Activated CD8-positive, alpha-beta T cell treated with anti-CD3 and anti-CD28 coated beads, Interleukin-2, amount 10 ng/mL, durations not matched to agents 7 days and 5 days (primary cell): ENCODE results near the gene PDXP. TPM values are rescaled to one million over a fixed set of nuclear protein-coding genes. Genes with fewer than 3 reads are reported as not detected.
"Not testable (repeated sequence)": the region's sequence is repeated elsewhere in the genome, so short reads cannot be mapped to it uniquely, and the experiment has no call there.

Experiments
- ATAC-seq: fragments of 150-1000 bp; cut with Tn5 transposase; one replicate; pipeline ENCODE4 v1.10.0; 2021; ENCODE audit warnings: moderate library complexity
- CTCF ChIA-PET: fragments of 350-600 bp; sonication (Branson Sonifier 250); formaldehyde crosslinking; loops from one replicate; lab custom pipeline; 2021; ENCODE audit warnings: antibody characterized with exemption; lab: Charles Lee
- POLR2A ChIA-PET: fragments of 350-600 bp; sonication (Branson Sonifier 250); formaldehyde crosslinking; loops from one replicate; lab custom pipeline; 2021; ENCODE audit warnings: antibody characterized with exemption; lab: Charles Lee
- DNase-seq: peaks from one replicate; pipeline ENCODE4 v3.0.0-alpha.2; 2020
- H3K27ac Mint-ChIP-seq: one replicate; pipeline ENCODE4 v1.8.0; 2021; ENCODE audit warnings: mild to moderate bottlenecking, mixed read lengths
- H3K27me3 Mint-ChIP-seq: one replicate; pipeline ENCODE4 v1.8.0; 2021; ENCODE audit warnings: low read depth, mixed read lengths
- H3K36me3 Mint-ChIP-seq: one replicate; pipeline ENCODE4 v1.8.0; 2021; ENCODE audit warnings: low read depth, mixed read lengths
- H3K4me1 Mint-ChIP-seq: one replicate; pipeline ENCODE4 v1.8.0; 2021; ENCODE audit warnings: low read depth, mixed read lengths
- H3K4me3 Mint-ChIP-seq: one replicate; pipeline ENCODE4 v1.8.0; 2021; ENCODE audit warnings: mild to moderate bottlenecking, mixed read lengths
- H3K9me3 Mint-ChIP-seq: one replicate; pipeline ENCODE4 v1.8.0; 2022; ENCODE audit warnings: mixed read lengths; ENCODE audit not compliant: insufficient read depth
- total RNA-seq, 2 experiments: library from RNA; stranded (reverse); gene quantifications; one replicate each; pipeline ENCODE4 v1.2.3, GENCODE V29; 2021

The PDXP gene
- total RNA-seq, 2 experiments from 2014 or later, result 31.5 to 33.5 TPM

- peaks cover 21% of the 10 kb centered on the region for H3K4me1 Mint-ChIP-seq
- DNase-seq, result no peak
- H3K4me3 Mint-ChIP-seq, result no peak overlapping the region
- CTCF ChIA-PET, result interaction anchor here (1.1 to 1.7 kb wide), 2 partner anchors 11 to 34 kb away, joined by 3 to 5 read pairs; no protein-coding TSS in a partner anchor
- no peaks in the 10 kb centered on the region for H3K9me3 Mint-ChIP-seq
- H3K27ac Mint-ChIP-seq, result no peak overlapping the region
- ATAC-seq, result no peak
- POLR2A ChIA-PET, result interaction anchor here (1.3 kb wide), 1 partner anchor 15 kb away, joined by 3 read pairs; no protein-coding TSS in a partner anchor
- H3K27me3 Mint-ChIP-seq, result no peaks in the 10 kb centered on the region
- peaks cover 75% of the 10 kb centered on the region for H3K36me3 Mint-ChIP-seq
These were observed 10.6 kb upstream of the PDXP start for GRCh38 chr22:37647928-37648327.

DNA sequence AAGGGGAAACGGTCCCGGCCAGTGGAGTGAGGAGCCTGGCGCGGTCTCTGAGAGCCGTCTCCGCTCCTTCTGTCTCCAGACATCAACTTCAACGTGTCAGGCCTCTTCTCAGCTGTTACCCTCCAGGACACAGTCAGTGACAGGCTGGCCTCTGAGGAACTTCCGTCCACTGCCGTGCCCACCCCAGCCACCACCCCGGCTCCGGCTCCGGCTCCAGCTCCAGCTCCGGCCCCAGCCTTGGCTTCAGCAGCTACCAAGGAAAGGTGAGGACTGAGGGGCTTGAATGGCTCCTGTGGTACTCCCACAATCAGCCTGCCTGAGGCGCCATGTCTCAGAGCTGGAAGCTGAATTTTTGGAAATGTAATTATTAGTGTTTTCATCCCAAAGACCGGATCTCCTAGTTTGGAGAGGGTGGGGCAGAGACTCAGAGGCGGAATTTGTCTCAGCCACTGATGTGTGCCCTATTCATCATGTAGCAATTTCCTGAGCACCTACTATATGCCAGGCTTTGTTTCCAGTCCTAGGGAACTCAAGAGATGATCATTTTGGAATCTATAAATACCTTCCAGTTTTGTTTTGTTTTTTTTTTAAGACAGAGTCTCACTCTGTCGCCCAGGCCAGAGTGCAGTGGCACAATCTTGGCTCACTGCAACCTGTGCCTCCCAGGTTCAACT lies 7.9 kb upstream of the PDXP start:
- Mint-ChIP-seq H3K4me3 (no peak overlapping the region), H3K4me1 (peaks cover 4% of the 10 kb centered on the region), H3K27me3 (no peaks in the 10 kb centered on the region), H3K36me3 (peaks cover 63% of the 10 kb centered on the region), H3K9me3 (no peaks in the 10 kb centered on the region), H3K27ac (no peak overlapping the region)
- POLR2A ChIA-PET, result no interaction called here
- ATAC-seq (no peak), DNase-seq (no peak)
- CTCF ChIA-PET, result interaction anchor here (0.9 to 2.8 kb wide), 3 partner anchors 8 to 31 kb away, joined by 3 to 12 read pairs (median 7); no protein-coding TSS in a partner anchor

- no peak for DNase-seq
- no peak for ATAC-seq
- ChIA-PET POLR2A (interaction anchor here (0.6 to 1.5 kb wide), 2 partner anchors 9 to 12 kb away, joined by 3 read pairs; no protein-coding TSS in a partner anchor), CTCF (interaction anchor here (1.0 kb wide), 2 partner anchors 13 to 47 kb away, joined by 3 read pairs; no protein-coding TSS in a partner anchor)
- Mint-ChIP-seq H3K9me3 (no peaks in the 10 kb centered on the region), H3K4me3 (no peak overlapping the region), H3K27me3 (no peaks in the 10 kb centered on the region), H3K27ac (peak overlapping the region; percentile 60), H3K36me3 (peaks cover 43% of the 10 kb centered on the region), H3K4me1 (peaks cover 10% of the 10 kb centered on the region)
These were observed 3.8 kb upstream of the PDXP start for GRCh38 chr22:37654563-37655251.

- Mint-ChIP-seq H3K36me3 (peaks cover 38% of the 10 kb centered on the region), H3K27me3 (no peaks in the 10 kb centered on the region), H3K4me3 (no peak overlapping the region), H3K27ac (no peak overlapping the region), H3K9me3 (no peaks in the 10 kb centered on the region), H3K4me1 (peaks cover 15% of the 10 kb centered on the region)
- POLR2A ChIA-PET, result interaction anchor here (0.6 to 1.5 kb wide), 2 partner anchors 9 to 12 kb away, joined by 3 read pairs; no protein-coding TSS in a partner anchor
- DNase-seq (no peak), ATAC-seq (no peak)
- CTCF ChIA-PET, result interaction anchor here (1.0 kb wide), 2 partner anchors 13 to 48 kb away, joined by 3 read pairs; no protein-coding TSS in a partner anchor
These were observed 3.3 kb upstream of the PDXP start for GRCh38 chr22:37655252-37655563.

DNA sequence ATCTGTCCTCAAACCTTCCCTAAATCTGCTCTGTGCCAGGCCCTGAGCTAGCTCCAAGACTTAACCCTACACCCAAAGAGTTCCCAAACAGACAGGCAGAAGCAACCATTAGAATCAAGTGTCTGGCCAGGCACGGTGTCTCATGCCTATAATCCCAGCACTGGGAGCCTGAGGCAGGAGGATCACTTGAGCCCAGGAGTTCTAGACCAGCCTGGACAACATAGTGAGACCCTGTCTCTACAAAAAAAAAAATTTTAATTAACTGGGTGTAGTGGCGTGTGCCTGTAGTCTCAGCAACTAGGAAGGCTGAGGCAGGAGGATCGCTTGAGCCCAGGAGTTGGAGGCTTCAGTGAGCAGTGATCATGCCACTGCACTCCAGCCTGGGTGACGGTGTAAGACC lies 1.9 kb upstream of the PDXP start:
- not testable (repeated sequence) for ATAC-seq, H3K27me3 Mint-ChIP-seq, DNase-seq, H3K9me3 Mint-ChIP-seq, H3K4me3 Mint-ChIP-seq
- POLR2A ChIA-PET, result interaction anchor here (0.7 to 2.9 kb wide), 3 partner anchors 8 to 19 kb away, joined by 3 to 19 read pairs (median 3); partner anchors contain the start of gene LGALS1
- Mint-ChIP-seq H3K4me1 (peaks cover 28% of the 10 kb centered on the region), H3K27ac (peak overlapping the region; percentile 73), H3K36me3 (peaks cover 33% of the 10 kb centered on the region)
- CTCF ChIA-PET, result interaction anchor here (4.3 to 9.5 kb wide), 3 partner anchors 17 to 49 kb away, joined by 23 to 241 read pairs (median 201); partner anchors contain the start of genes GGA1, LGALS1 and SH3BP1

DNA sequence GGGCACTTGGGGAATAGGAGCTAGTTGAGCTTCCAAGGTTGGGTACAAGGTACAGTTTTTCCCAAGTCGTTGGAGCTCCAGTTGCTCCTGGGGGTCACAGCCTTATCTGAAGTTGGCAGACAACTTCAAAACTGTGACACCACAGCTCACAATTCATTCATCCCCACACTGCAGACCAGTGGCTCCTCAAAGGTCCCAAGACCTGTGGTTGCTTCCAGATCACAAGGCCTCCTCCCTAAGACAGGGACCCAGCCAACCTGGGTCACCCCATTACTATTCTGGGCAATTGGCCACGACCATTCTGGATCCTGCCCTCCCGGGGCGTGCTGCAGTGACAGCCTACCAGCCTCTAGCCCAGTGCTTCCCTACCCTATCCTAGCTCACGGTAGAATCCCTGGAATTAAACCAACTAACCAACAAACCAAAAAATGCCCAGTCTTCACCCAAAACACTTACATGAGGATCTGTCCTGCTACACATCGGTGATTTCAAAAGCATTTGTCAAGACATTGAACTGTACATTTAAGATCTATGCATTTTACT lies 862 bp upstream of the PDXP start:
- ChIA-PET POLR2A (interaction anchor here (0.8 to 2.9 kb wide), 12 partner anchors 14 to 49 kb away, joined by 3 to 21 read pairs (median 6); partner anchors contain the start of genes GGA1, LGALS1 and SH3BP1), CTCF (interaction anchor here (0.8 to 9.5 kb wide), 14 partner anchors 12 to 415 kb away, joined by 3 to 241 read pairs (median 8); partner anchors contain the start of genes GGA1, LGALS1, NOL12 and SH3BP1)
- Mint-ChIP-seq H3K27me3 (no peaks in the 10 kb centered on the region), H3K36me3 (peaks cover 34% of the 10 kb centered on the region), H3K4me3 (peak overlapping the region; percentile 78), H3K9me3 (no peaks in the 10 kb centered on the region), H3K27ac (peak overlapping the region; percentile 87), H3K4me1 (peaks cover 36% of the 10 kb centered on the region)
- ATAC-seq (no peak), DNase-seq (no peak)

DNA sequence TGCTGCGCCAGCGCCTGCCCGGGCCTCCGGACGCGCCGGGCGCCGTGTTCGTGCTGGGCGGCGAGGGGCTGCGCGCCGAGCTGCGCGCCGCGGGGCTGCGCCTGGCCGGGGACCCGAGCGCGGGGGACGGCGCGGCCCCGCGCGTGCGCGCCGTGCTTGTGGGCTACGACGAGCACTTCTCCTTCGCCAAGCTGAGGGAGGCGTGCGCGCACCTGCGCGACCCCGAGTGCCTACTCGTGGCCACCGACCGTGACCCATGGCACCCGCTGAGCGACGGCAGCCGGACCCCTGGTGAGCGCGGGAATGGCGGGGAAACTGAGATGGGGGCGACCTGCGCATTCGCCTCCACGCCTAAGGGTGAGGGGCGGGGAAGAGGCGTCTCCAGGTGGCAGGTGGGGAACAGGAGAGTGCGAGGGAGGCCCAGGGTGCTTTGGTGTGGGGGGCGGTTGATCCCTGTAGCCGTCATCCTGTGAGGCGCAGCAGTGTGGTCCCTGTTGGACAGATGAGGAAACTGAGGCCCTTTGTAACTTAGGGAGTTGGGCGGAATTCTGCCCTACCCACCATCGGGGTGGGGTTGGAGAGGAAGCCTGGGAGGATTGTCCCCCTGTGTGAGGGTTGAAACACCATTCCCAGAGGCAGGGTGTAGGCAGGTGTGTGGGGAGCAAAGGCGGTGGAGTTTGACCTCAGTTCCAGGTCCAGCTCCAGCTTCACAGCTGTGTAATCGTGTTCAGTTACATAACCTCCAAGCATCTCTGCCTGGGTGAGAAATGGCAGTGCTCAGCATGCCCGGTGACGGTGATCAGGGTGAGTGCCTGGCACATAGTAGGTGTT lies 758 bp downstream of the PDXP start:
- CTCF ChIA-PET, result interaction anchor here (1.2 to 9.5 kb wide), 9 partner anchors 9 to 237 kb away, joined by 3 to 241 read pairs (median 10); partner anchors contain the start of genes GGA1, LGALS1 and SH3BP1
- ATAC-seq (no peak), DNase-seq (no peak)
- H3K4me3 Mint-ChIP-seq, result peak overlapping the region; percentile 87
- POLR2A ChIA-PET, result interaction anchor here (0.7 to 2.9 kb wide), 12 partner anchors 12 to 51 kb away, joined by 3 to 19 read pairs (median 7); partner anchors contain the start of genes GGA1, LGALS1, NOL12 and SH3BP1
- peaks cover 24% of the 10 kb centered on the region for H3K36me3 Mint-ChIP-seq
- peaks cover 39% of the 10 kb centered on the region for H3K4me1 Mint-ChIP-seq
- H3K9me3 Mint-ChIP-seq, result no peaks in the 10 kb centered on the region
- peak overlapping the region; percentile 64 for H3K27ac Mint-ChIP-seq
- H3K27me3 Mint-ChIP-seq, result no peaks in the 10 kb centered on the region

DNA sequence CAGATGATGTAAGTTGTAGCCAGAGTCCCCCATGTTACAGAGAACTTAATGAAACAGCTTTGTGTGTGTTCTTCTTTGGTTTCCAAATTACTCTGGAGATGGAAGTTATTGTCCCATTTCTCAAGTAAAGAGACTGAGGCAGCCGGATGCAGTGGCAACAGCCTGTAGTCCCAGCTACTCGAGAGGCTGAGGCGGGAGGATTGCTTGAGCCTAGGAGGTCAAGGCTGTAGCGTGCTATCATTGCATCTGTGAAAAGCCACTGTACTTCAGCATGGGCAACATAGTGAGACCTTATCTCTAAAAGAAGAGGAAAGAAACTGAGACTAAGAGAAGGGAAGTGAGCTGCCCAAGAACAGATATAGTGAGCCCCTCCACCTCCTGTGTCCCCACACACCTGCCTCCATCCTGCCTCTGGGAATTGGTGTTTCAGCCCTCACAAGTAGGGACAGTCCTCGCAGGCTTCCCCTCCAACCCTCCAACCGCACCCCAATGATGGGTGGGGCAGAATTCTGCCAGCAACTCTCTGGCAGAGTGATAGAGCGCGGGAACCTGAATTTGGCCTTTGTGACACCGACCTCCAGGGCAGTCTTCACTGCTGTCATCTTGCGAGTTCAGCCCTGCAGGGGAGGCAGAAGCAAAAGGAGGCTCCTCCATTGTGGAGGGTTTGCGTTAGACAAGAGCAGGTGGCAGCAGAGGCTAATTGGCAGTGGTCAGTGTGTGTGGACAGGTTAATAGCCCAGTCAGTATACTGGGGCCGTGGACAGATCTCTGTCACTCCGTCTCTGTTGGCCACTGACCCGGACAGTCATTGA lies 1.6 kb downstream of the PDXP start:
- H3K4me3 Mint-ChIP-seq, result peak overlapping the region; percentile 87
- ATAC-seq (no peak), DNase-seq (no peak)
- CTCF ChIA-PET, result interaction anchor here (1.4 to 9.5 kb wide), 10 partner anchors 17 to 203 kb away, joined by 3 to 241 read pairs (median 8); partner anchors contain the start of genes GGA1, LGALS1 and SH3BP1
- POLR2A ChIA-PET, result interaction anchor here (0.7 to 4.1 kb wide), 4 partner anchors 11 to 32 kb away, joined by 3 to 33 read pairs (median 9); partner anchors contain the start of gene LGALS1
- no peaks in the 10 kb centered on the region for H3K27me3 Mint-ChIP-seq
- H3K27ac Mint-ChIP-seq, result peak overlapping the region; percentile 64
- H3K9me3 Mint-ChIP-seq, result no peaks in the 10 kb centered on the region
- peaks cover 39% of the 10 kb centered on the region for H3K4me1 Mint-ChIP-seq
- H3K36me3 Mint-ChIP-seq, result peaks cover 20% of the 10 kb centered on the region

GRCh38 chr22:37660709-37661045 lies 2.2 kb downstream of the PDXP start:
- CTCF ChIA-PET, result interaction anchor here (1.0 to 9.5 kb wide), 9 partner anchors 17 to 203 kb away, joined by 3 to 241 read pairs (median 5); partner anchors contain the start of genes GGA1, LGALS1 and SH3BP1
- Mint-ChIP-seq H3K36me3 (peaks cover 25% of the 10 kb centered on the region), H3K4me3 (peak overlapping the region; percentile 87), H3K27ac (peak overlapping the region; percentile 64), H3K4me1 (peaks cover 39% of the 10 kb centered on the region), H3K27me3 (no peaks in the 10 kb centered on the region), H3K9me3 (no peaks in the 10 kb centered on the region)
- ATAC-seq, result no peak
- DNase-seq, result no peak
- POLR2A ChIA-PET, result interaction anchor here (0.8 to 4.1 kb wide), 4 partner anchors 11 to 52 kb away, joined by 3 to 33 read pairs (median 9); partner anchors contain the start of genes GGA1 and LGALS1
